Vagina (tissue), 2 donors: Measurements from ENCODE around the gene HSDL1.

Experiments
- POLR2A ChIP-seq, 2 donors: fragments of 450-650 bp; IDR thresholded peaks; one replicate each; pipeline ENCODE4 v1.6.1; 2017; ENCODE audit warnings: antibody characterized with exemption in 2 of 2, mild to moderate bottlenecking in 2 of 2, moderate library complexity in 2 of 2
- POLR2AphosphoS5 ChIP-seq, 2 donors: sonication (generic); formaldehyde crosslinking; IDR thresholded peaks; one replicate each; pipeline ENCODE4 v1.9.0; 2017; ENCODE audit warnings: antibody characterized with exemption in 2 of 2, mild to moderate bottlenecking in 2 of 2, low read depth in 1 of 2; ENCODE audit not compliant: insufficient read depth in 1 of 2
- TF ChIP-seq, protein P1 (sequence below), 3 experiments: fragments of 450-650 bp in 2 of 3; fragments of 200-600 bp in 1 of 3; sonication (generic) in 1 of 3; IDR thresholded peaks; one replicate each; pipeline ENCODE4 v1.5.1; 2017 to 2019; ENCODE audit warnings: antibody characterized with exemption in 3 of 3, mild to moderate bottlenecking in 2 of 3, moderate library complexity in 2 of 3

GRCh38 chr16:84191466-84191865 is 46.5 kb upstream of the HSDL1 start:
- TF ChIP-seq, protein P1, sequence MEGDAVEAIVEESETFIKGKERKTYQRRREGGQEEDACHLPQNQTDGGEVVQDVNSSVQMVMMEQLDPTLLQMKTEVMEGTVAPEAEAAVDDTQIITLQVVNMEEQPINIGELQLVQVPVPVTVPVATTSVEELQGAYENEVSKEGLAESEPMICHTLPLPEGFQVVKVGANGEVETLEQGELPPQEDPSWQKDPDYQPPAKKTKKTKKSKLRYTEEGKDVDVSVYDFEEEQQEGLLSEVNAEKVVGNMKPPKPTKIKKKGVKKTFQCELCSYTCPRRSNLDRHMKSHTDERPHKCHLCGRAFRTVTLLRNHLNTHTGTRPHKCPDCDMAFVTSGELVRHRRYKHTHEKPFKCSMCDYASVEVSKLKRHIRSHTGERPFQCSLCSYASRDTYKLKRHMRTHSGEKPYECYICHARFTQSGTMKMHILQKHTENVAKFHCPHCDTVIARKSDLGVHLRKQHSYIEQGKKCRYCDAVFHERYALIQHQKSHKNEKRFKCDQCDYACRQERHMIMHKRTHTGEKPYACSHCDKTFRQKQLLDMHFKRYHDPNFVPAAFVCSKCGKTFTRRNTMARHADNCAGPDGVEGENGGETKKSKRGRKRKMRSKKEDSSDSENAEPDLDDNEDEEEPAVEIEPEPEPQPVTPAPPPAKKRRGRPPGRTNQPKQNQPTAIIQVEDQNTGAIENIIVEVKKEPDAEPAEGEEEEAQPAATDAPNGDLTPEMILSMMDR (IDR thresholded peaks at IDR 0.05): no peak
- TF ChIP-seq POLR2AphosphoS5 (IDR thresholded peaks at IDR 0.05; ENCODE audit: insufficient read depth in 1 of 2, low read depth in 1 of 2) (no peak), POLR2A (IDR thresholded peaks at IDR 0.05) (no peak)
